SU-DHL-6 (cell line): ENCODE results near the gene BBS7.

Experiments used
- EZH2phosphoT487 ChIP-seq: fragments of 200-600 bp; sonication (generic), shearing (Covaris generic); conservative IDR thresholded peaks from 2 replicates; pipeline ENCODE4 v1.6.1; 2018; ENCODE audit warnings: mild to moderate bottlenecking, antibody characterized with exemption, low read length, moderate library complexity, mixed read lengths
- TF ChIP-seq, protein P1 (sequence below): fragments of 200-600 bp; sonication (generic); IDR thresholded peaks from one replicate; pipeline ENCODE4 v1.5.1; 2017; ENCODE audit warnings: antibody characterized with exemption, mild to moderate bottlenecking, low read length, moderate library complexity; ENCODE audit not compliant: insufficient read depth, poor library complexity, severe bottlenecking

DNA sequence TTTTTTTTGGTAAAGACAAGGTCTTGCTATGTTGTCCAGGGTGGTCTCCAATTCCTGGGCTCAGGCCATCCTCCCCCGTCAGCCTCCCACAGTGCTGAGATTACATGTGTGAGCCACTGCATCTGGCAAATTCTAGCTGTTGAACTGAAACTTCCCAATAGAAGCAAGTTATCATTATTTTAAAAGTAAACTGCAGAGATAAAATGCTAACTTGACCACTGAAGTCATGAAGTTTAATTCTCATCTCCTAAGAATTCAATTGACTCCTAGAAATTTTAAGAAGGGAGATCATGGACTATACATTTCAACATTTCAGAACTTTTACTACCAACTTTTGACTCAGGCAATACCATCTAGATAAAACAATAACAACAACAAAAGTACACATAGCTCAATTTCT lies 80.8 kb downstream of the BBS7 start:
- TF ChIP-seq, protein P1, sequence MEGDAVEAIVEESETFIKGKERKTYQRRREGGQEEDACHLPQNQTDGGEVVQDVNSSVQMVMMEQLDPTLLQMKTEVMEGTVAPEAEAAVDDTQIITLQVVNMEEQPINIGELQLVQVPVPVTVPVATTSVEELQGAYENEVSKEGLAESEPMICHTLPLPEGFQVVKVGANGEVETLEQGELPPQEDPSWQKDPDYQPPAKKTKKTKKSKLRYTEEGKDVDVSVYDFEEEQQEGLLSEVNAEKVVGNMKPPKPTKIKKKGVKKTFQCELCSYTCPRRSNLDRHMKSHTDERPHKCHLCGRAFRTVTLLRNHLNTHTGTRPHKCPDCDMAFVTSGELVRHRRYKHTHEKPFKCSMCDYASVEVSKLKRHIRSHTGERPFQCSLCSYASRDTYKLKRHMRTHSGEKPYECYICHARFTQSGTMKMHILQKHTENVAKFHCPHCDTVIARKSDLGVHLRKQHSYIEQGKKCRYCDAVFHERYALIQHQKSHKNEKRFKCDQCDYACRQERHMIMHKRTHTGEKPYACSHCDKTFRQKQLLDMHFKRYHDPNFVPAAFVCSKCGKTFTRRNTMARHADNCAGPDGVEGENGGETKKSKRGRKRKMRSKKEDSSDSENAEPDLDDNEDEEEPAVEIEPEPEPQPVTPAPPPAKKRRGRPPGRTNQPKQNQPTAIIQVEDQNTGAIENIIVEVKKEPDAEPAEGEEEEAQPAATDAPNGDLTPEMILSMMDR, result no peak
- no peak for TF ChIP-seq EZH2phosphoT487
